A549 (cell line): Measurements from ENCODE around the gene DHRS12. TPM values are rescaled to one million over a fixed set of nuclear protein-coding genes. Genes with fewer than 3 reads are reported as not detected.

Experiments used
- ATAC-seq, 2 experiments: fragments of 200-7000 bp in 1 of 2; fragments of >200 bp in 1 of 2; cut with Nextera tagmentation in 1 of 2; cut with Tn5 transposase in 1 of 2; 3 replicates each; pipeline versions ENCODE4 v1.8.0 to v1.9.1; 2018 to 2020; ENCODE audit warnings: mild to moderate bottlenecking in 1 of 2, moderate library complexity in 1 of 2
- CTCF ChIA-PET: fragments of 300-600 bp; sonication (Branson Sonifier 250); formaldehyde crosslinking; extraction: SDS; loops from one replicate; lab custom pipeline; 2021; ENCODE audit warnings: antibody characterized with exemption, inconsistent platforms; lab: Yijun Ruan, JAX
- POLR2A ChIA-PET: fragments of 350-600 bp; formaldehyde crosslinking; extraction: SDS; loops from one replicate; lab custom pipeline; 2021; ENCODE audit warnings: antibody characterized with exemption, inconsistent platforms; lab: Yijun Ruan, JAX
- DNase-seq, 2 experiments: peaks; one replicate each; pipeline versions ENCODE4 v3.0.0 to v3.0.0-alpha.2; 2011 to 2016; ENCODE audit warnings: low read depth in 1 of 2, low spot score in 1 of 2
- FAIRE-seq: peaks from 2 replicates; lab custom pipeline; 2011; peaks lifted over from hg19 to GRCh38; lab: Jason Lieb, UNC
- H3K27ac ChIP-seq, 2 experiments: fragments of >200 bp; sonication (Bioruptor Twin); formaldehyde crosslinking; 3 replicates each; pipeline ENCODE4 v1.5.1; 2016 to 2017
- H3K4me1 ChIP-seq: fragments of >200 bp; sonication (Bioruptor Twin); formaldehyde crosslinking; 3 replicates; pipeline ENCODE4 v1.6.1; 2016
- H3K4me2 ChIP-seq: fragments of >200 bp; sonication (Bioruptor Twin); formaldehyde crosslinking; 3 replicates; pipeline ENCODE4 v1.6.1; 2016
- H3K4me3 ChIP-seq: fragments of >200 bp; sonication (Bioruptor Twin); formaldehyde crosslinking; 3 replicates; pipeline ENCODE4 v1.5.1; 2016
- H3K9me3 ChIP-seq: fragments of >200 bp; sonication (Bioruptor Twin); formaldehyde crosslinking; 3 replicates; pipeline ENCODE4 v1.6.1; 2016
- BHLHE40 ChIP-seq: IDR thresholded peaks from 2 replicates; pipeline ENCODE4 v1.6.1; 2012; ENCODE audit warnings: low read depth, low read length, inconsistent platforms
- CBX2 ChIP-seq: fragments of 200-600 bp; sonication (generic); IDR thresholded peaks from 2 replicates; pipeline ENCODE4 v1.6.1; 2016; ENCODE audit warnings: low read depth, mild to moderate bottlenecking, borderline replicate concordance
- CBX8 ChIP-seq: fragments of 200-600 bp; sonication (generic); IDR thresholded peaks from 2 replicates; pipeline ENCODE4 v1.6.1; 2016
- CEBPB ChIP-seq, 2 experiments: fragments of >200 bp in 1 of 2; sonication (Bioruptor Twin) in 1 of 2; formaldehyde crosslinking in 1 of 2; IDR thresholded peaks; 2 replicates each; pipeline ENCODE4 v1.6.1; 2012 to 2016
- CHD2 ChIP-seq: fragments of 150-350 bp; IDR thresholded peaks from 2 replicates; pipeline ENCODE4 v1.6.1; 2014; ENCODE audit warnings: low read length; ENCODE audit not compliant: partially characterized antibody
- CTCF ChIP-seq: fragments of >200 bp; sonication (Bioruptor Twin); formaldehyde crosslinking; IDR thresholded peaks from 3 replicates; pipeline ENCODE4 v1.5.1; 2016
- EHF ChIP-seq: fragments of 250-450 bp; sonication (Bioruptor Pico); IDR thresholded peaks from 2 replicates; pipeline ENCODE4 v1.5.0; 2020; ENCODE audit warnings: mild to moderate bottlenecking
- GATA3 ChIP-seq: IDR thresholded peaks from 2 replicates; pipeline ENCODE4 v1.6.1; 2012; ENCODE audit warnings: borderline replicate concordance
- HOXB5 ChIP-seq: fragments of 250-450 bp; sonication (Bioruptor Pico); IDR thresholded peaks from 2 replicates; pipeline ENCODE4 v1.5.0; 2020; ENCODE audit warnings: mild to moderate bottlenecking, moderate library complexity
- MAFK ChIP-seq: fragments of 450-650 bp; IDR thresholded peaks from 2 replicates; pipeline ENCODE4 v1.6.1; 2014; ENCODE audit not compliant: partially characterized antibody
- NFE2L2 ChIP-seq: fragments of 150-350 bp; conservative IDR thresholded peaks from 2 replicates; pipeline ENCODE4 v1.6.1; 2014; ENCODE audit warnings: low read length
- NPAS2 ChIP-seq: fragments of 250-450 bp; sonication (Bioruptor Pico); IDR thresholded peaks from 2 replicates; pipeline ENCODE4 v1.8.0; 2022; ENCODE audit warnings: mild to moderate bottlenecking, moderate library complexity, borderline replicate concordance
- NR3C1 ChIP-seq: fragments of >200 bp; sonication (Bioruptor Twin); formaldehyde crosslinking; IDR thresholded peaks from 3 replicates; pipeline ENCODE4 v1.6.1; 2017
- PHF8 ChIP-seq: fragments of 200-600 bp; sonication (generic); IDR thresholded peaks from 2 replicates; pipeline ENCODE4 v1.6.1; 2016; ENCODE audit warnings: low read depth, mild to moderate bottlenecking, antibody characterized with exemption, moderate library complexity, borderline replicate concordance
- RARB ChIP-seq: fragments of 250-450 bp; sonication (Bioruptor Pico); IDR thresholded peaks from 2 replicates; pipeline ENCODE4 v1.8.0; 2021; ENCODE audit warnings: mild to moderate bottlenecking, moderate library complexity
- RFX5 ChIP-seq: fragments of 450-650 bp; IDR thresholded peaks from 2 replicates; pipeline ENCODE4 v1.7.1; 2014; ENCODE audit warnings: antibody characterized with exemption, mild to moderate bottlenecking, moderate library complexity
- ZC3H11A ChIP-seq: fragments of 450-650 bp; IDR thresholded peaks from 2 replicates; pipeline ENCODE4 v1.6.1; 2014; ENCODE audit warnings: antibody characterized with exemption, mild to moderate bottlenecking
- ZFP36 ChIP-seq: fragments of 450-650 bp; IDR thresholded peaks from 2 replicates; pipeline ENCODE4 v1.6.1; 2014; ENCODE audit warnings: borderline replicate concordance; ENCODE audit not compliant: partially characterized antibody
- ZNF302 ChIP-seq: fragments of 250-450 bp; sonication (Bioruptor Pico); IDR thresholded peaks from 2 replicates; pipeline ENCODE4 v1.9.0; 2021; ENCODE audit warnings: inconsistent platforms, mild to moderate bottlenecking, moderate library complexity
- WGBS: methylation state at CpG from one replicate; pipeline ENCODE4 v1.1.6; 2017; ENCODE audit errors: missing lambda C conversion rate; 5-methylcytosine and 5-hydroxymethylcytosine counted together
- polyA plus RNA-seq, 4 experiments: library from polyadenylated mRNA; depleted of rRNA in 3 of 4; stranded (reverse); fragments of >200 nt; fragmentation: RNase III in 1 of 4; extraction: RNeasy Plus Mini Kit Qiagen cat#74134 plus additional on column Dnase treatment in 1 of 4; gene quantifications; 2 replicates in 3 of 4; 3 replicates in 1 of 4; pipeline ENCODE4 v1.2.3, GENCODE V29; 2011 to 2017
- TF ChIP-seq, protein P1 (sequence below): fragments of >200 bp; sonication (Bioruptor Twin); formaldehyde crosslinking; IDR thresholded peaks from 2 replicates; pipeline ENCODE4 v1.6.1; 2016
- TF ChIP-seq, protein P2 (sequence below): fragments of >200 bp; sonication (Bioruptor Twin); formaldehyde crosslinking; IDR thresholded peaks from 3 replicates; pipeline ENCODE4 v1.6.1; 2016

The DHRS12 gene
- polyA plus RNA-seq, 2 of the 4 experiments (the other 2 are of a cell fraction), result 4.2 to 7.5 TPM

GRCh38 chr13:51724721-51725120 lies 79.2 kb downstream of the DHRS12 start:
- DNase-seq (no peak), ATAC-seq (no peak), FAIRE-seq (no peak)
- TF ChIP-seq GATA3 (no peak), RARB (no peak), CEBPB (IDR thresholded peaks at IDR 0.05) (no peak), RFX5 (no peak), PHF8 (no peak), ZNF302 (CRISPR knock-in tag) (no peak), CBX8 (no peak)
- TF ChIP-seq, protein P1, sequence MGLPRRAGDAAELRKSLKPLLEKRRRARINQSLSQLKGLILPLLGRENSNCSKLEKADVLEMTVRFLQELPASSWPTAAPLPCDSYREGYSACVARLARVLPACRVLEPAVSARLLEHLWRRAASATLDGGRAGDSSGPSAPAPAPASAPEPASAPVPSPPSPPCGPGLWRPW, result no peak
- Histone ChIP-seq H3K27ac (no peak overlapping the region), H3K4me1 (peaks cover 36% of the 10 kb centered on the region), H3K9me3 (no peaks in the 10 kb centered on the region), H3K4me2 (no peak overlapping the region), H3K4me3 (no peak overlapping the region)
- CTCF ChIA-PET, result no interaction called here
- POLR2A ChIA-PET, result interaction anchor here (0.6 to 0.7 kb wide), 2 partner anchors 16 to 545 kb away, joined by 5 to 7 read pairs; no protein-coding TSS in a partner anchor

- POLR2A ChIA-PET, result no interaction called here
- Histone ChIP-seq H3K27ac (no peak overlapping the region), H3K4me3 (no peak overlapping the region), H3K9me3 (no peaks in the 10 kb centered on the region), H3K4me1 (peaks cover 24% of the 10 kb centered on the region), H3K4me2 (no peak overlapping the region)
- CTCF ChIA-PET, result interaction anchor here (0.6 kb wide), 1 partner anchor 8 kb away, joined by 3 read pairs; no protein-coding TSS in a partner anchor
- TF ChIP-seq ZFP36 (no peak), CTCF (no peak), EHF (CRISPR knock-in tag) (no peak), CBX2 (no peak), ZNF302 (CRISPR knock-in tag) (no peak), CHD2 (no peak), NFE2L2 (no peak), ZC3H11A (no peak), PHF8 (no peak), NPAS2 (CRISPR knock-in tag) (no peak), BHLHE40 (no peak), MAFK (no peak), NR3C1 (no peak)
- TF ChIP-seq, protein P2, sequence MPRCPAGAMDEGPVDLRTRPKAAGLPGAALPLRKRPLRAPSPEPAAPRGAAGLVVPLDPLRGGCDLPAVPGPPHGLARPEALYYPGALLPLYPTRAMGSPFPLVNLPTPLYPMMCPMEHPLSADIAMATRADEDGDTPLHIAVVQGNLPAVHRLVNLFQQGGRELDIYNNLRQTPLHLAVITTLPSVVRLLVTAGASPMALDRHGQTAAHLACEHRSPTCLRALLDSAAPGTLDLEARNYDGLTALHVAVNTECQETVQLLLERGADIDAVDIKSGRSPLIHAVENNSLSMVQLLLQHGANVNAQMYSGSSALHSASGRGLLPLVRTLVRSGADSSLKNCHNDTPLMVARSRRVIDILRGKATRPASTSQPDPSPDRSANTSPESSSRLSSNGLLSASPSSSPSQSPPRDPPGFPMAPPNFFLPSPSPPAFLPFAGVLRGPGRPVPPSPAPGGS, result no peak
- DNase-seq, result no peak
- no peak for FAIRE-seq
- ATAC-seq, result no peak
- WGBS, result 91% methylated on average over 6 of the region's 6 CpGs
These were observed 80.4 kb downstream of the DHRS12 start for GRCh38 chr13:51723529-51723928.

GRCh38 chr13:51721496-51721895 lies 82.5 kb downstream of the DHRS12 start:
- 69% methylated on average over 3 of the region's 3 CpGs for WGBS
- Histone ChIP-seq H3K4me3 (no peak overlapping the region), H3K9me3 (no peaks in the 10 kb centered on the region), H3K27ac (no peak overlapping the region), H3K4me2 (no peak overlapping the region), H3K4me1 (peaks cover 4% of the 10 kb centered on the region; the same call in 1 of the 3 replicates)
- FAIRE-seq (no peak), DNase-seq (no peak), ATAC-seq (no peak)
- CTCF ChIA-PET, result interaction anchor here (1.4 to 1.6 kb wide), 2 partner anchors 10 to 276 kb away, joined by 4 to 6 read pairs; no protein-coding TSS in a partner anchor
- POLR2A ChIA-PET, result no interaction called here
- TF ChIP-seq CBX2, result no peak
- TF ChIP-seq HOXB5 (CRISPR knock-in tag), result no peak
- no peak for TF ChIP-seq ZNF302 (CRISPR knock-in tag)
